ENCODE results near the gene S1PR1.

S1PR1 gene

GRCh38 chr1:101290119-101290921 lies 53.5 kb downstream of the S1PR1 start:
- TF ChIP-seq CTCF (IDR thresholded peaks at IDR 0.05) = no peak

All from LNCAP (cell line).